GM19193 (cell line): ENCODE measurements around the gene NKPD1.

Experiments
- POLR2A ChIP-seq: IDR thresholded peaks from 4 replicates; pipeline ENCODE4 v1.6.1; 2011; ENCODE audit not compliant: insufficient read depth, insufficient read length; ENCODE audit errors: extremely low read depth

NKPD1 gene

DNA sequence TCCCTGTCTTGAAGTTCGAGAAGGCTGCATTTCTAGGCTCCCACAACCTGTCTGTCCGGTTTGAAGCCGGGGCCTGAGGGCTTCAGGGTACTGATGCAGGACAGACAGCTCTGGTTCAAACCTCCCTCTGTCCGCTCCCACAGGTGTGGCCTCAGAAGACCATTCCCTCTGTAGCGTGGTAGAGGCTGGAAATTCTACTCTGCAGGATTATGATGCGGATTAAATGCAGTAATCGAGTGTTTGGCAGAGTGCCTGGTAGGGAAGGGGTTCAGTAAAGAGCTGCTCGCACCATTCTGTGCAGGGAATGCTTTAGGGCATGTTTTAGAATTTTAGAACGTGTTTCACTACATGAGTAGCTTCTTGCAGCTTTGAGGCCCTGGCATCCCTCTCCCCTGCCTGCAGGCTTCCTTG, 37.3 kb downstream of the NKPD1 start:
- TF ChIP-seq POLR2A: no peak

DNA sequence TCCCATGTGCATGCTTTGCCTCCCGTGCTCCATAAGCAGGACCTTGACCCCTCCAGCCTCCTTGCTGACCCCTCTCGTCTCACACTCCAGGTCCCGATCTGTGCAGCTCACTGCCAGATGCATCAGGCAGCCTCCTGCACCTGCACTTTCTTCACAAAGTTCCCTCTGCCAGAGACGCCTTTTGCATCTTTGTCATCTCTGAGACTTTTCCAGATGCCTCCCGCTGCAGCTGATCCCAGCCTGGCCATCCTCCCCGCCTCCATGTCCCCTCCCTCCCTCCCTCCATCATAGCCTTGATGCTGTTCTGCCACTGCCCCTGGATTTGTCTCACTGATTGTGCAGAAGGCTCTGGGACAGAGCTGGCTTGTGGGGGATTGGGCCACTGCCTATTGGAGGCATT, 38.0 kb downstream of the NKPD1 start:
- TF ChIP-seq POLR2A: no peak

DNA sequence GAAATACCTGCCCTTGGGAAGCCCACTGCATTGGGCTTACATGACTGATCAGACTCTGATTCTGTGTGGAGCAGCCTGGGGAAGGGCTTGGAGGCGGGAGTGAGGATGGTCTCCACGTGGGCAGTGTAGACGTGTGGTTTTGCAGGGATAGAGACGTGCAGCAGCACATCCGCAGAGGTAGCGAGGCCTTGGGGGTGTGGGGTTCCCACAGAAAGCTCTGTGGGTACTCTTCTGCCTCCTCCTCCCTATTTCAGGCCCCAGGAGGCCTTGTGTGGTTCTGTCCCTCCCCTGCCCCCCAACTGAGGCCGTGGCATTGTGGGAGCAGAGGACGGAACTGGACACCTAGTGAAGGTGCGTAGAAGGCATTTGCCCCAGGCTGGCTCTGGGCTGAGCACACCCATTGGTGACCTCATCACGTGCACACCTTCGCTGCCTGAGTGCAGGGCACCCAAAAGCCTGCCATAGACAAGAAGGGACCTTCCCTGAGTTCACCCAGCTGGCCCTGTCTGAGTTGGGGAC, 38.9 kb downstream of the NKPD1 start:
- TF ChIP-seq POLR2A: no peak

DNA sequence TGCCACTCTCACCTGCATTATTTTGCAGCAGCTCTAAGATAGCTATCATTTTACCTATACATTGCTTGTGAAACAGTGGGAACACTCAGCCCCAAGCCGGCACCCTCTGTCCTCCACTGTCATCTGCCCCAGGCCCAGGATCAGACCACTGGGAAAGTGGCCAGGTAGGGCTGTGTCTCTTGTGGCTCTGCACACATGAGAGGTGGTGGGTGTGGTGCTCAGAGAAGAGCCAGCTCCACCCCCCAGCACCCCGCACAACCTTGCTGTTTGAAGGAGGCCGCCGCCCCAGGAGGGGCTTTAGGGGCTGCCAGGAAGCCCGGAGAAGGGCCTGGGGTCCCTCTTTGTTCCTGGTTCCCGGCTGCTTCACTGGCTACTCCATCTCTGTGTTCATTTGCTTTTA, 41.2 kb downstream of the NKPD1 start:
- no peak for TF ChIP-seq POLR2A

DNA sequence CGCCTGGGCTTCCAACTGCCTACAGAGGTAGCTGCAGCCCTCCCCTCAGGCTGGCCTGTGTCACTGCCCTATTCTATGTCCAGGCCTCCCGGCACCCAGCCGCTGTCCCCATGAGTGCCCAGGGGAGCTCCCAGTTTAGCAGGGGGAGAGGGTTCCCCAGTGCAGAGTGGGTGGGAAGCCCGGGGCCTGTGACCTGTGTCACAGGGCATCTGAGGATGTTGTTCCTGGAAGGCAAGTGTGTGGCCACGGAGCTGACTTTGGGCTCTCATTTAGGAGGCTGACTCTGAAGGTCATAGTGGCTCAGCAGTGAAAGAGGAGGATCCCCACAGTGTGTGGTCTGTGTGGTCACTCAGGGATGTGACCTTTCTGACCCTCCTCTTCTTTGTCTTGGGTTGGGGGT, 42.7 kb downstream of the NKPD1 start:
- TF ChIP-seq POLR2A: no peak

DNA sequence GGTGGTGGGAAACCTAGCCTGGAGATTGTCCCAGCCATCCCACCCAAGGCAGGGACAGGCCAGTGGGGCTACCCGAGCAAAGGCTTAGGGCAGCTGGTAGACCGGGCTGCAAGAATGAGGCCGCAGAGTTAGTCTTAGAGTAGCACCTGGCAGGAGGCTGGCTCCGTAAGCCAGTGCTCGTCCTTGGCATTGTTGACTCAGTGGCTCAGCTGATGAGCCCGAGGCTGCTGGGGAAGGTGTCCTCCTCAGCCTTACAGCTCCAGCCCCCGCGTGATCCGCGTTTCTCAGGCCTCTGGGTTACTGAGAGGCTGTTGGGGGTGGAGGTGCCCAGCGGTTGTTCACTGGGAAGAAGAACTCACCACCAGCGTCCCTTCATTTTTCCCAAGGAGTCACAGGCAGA, 43.1 kb downstream of the NKPD1 start:
- TF ChIP-seq POLR2A: no peak

DNA sequence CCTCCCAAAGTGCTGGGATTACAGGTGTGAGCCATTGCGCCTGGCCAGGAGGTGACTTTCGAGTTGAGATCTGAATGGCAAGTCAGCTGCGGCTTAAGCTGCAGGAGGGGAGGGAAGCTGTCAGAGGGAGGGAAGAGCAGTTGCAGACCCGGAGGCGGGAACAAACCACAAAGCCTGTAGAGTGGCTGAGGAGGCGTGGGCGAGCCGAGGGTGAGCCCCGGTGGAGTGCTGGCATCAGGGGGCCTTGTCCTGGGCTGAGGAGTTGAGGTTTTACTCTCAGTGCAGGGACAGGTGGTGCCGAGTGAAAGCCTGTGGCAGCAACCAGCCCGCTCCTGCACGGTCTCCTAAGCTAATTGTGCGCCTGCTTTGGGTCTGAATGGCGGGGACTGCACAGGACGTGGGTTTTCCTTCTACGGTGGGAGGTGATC, 43.6 kb downstream of the NKPD1 start:
- TF ChIP-seq POLR2A: no peak

DNA sequence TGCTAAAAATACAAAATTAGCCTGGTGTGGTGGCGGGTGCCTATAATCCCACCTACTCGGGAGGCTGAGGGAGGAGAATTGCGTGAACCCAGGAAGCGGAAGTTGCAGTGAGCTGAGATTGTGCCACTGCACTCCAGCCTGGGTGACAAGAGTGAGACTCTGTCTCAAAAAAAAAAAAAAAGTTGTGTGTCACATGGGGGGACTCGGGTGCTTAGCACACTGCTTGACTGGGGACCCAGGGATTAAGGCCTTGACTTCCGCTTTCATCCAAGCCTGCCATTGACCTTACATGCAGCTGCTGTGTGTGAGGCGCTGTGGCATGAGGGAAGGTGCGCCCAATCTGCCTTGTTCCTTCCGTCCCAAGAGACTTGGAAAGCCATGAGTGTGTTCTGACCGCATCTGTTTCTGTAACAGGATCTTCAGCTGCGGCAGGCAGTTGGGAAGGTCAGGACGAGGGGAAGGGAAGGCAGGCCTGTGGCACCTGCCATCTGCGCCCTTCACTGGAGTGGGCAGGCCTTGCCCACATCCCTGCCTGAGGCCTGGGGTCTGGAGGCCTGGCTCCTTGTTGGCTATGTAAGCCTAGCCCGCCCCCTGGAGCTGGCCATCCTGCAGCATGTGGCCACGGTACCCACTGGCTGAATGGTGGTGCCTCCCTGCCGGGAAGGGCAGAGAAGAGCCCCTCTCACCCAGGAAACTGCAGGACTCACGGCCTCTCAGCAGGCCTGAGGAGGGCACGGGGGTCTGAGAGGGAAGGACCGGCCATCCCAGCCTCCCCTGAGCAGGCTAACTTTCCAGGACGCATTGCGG, 44.8 kb downstream of the NKPD1 start:
- no peak for TF ChIP-seq POLR2A

DNA sequence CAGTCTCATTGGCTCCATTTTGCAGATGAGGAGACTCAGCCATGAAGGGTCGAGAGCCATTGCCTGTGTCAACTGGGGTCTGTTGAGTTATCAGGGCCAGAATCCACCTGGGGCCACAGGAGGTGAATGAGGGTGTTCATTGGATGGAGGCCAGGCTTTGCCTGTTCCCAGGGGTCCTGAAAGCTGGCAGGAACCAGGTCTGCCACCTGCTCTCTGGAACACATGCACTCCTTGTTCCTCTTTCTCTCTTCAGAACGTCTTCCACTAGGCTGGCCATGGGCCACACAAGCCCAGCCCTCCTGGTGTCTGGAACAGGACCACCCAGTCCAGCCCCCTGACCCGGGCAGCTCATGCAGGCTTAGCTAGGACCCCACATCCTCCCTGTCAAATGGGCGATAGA, 46.7 kb downstream of the NKPD1 start:
- no peak for TF ChIP-seq POLR2A

DNA sequence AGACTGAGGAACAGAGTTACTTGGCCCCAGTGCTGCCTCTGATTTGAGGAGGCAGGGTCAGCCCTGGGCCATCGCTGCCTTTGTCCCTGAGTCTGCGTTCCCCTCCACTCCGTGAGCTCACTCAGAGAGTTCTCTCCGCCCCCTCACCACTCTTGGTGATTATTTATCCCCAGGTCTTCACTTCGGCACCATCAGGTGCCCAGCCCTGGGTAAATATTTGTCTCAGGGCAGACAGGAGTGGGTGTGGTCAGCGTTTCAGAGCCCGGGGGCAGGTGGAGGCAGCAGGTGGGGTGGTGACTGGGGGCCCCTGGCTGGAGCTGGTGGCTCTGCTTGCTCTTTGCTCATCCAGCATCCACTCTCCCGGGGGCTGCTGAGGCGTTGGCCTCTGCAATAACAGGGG, 47.2 kb downstream of the NKPD1 start:
- TF ChIP-seq POLR2A: no peak

DNA sequence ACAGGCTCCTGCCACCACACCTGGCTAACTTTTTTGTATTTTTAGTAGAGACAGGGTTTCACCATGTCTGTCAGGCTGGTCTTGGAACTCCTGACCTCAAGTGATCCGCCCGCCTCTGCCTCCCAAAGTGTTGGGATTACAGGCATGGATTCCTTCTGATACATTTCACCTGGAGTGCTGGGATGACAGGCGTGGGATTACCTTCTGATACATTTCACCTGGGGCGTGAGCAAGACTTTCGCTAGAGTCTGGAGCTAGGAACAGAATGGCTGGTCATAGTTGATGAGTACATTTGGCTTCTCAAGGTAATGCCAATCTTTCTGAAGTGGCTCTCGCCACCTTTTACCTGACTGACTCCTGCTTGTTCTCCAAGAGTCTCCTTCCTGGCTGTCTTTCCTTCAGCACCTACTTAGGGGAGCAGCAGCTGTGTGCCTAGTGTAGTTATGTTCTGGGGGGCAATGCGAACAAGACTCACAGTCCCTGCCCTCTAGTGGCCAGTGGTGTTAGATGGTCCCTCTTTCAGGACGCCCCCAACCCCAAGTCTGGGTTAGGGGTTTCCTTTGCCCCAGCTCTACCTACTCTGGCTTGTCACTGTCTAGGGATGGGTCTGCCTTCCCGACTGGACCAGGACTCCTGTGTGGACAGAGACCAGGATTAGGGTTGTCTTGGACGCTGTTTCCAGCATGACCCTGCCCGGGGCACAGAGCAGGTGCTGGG, 48.5 kb downstream of the NKPD1 start:
- no peak for TF ChIP-seq POLR2A
